HS-27A (cell line): ENCODE data around the gene CFAP54.
A peak's percentile ranks its signal among the peaks of the same experiment; 100 is the strongest.

Experiments
- DNase-seq: peaks from one replicate; pipeline ENCODE4 v3.0.0-alpha.2; 2012; ENCODE audit warnings: low read depth, missing footprints

The CFAP54 gene

GRCh38 chr12:96749999-96750398, 260.6 kb downstream of the CFAP54 start:
- no peak for DNase-seq

GRCh38 chr12:96751626-96752025, 262.2 kb downstream of the CFAP54 start:
- DNase-seq, result no peak

GRCh38 chr12:96752211-96752610, 262.8 kb downstream of the CFAP54 start:
- no peak for DNase-seq

- no peak for DNase-seq
Measured at GRCh38 chr12:96766232-96766631, 276.9 kb downstream of the CFAP54 start.

- no peak for DNase-seq
Measured at GRCh38 chr12:96769400-96769799, 280.0 kb downstream of the CFAP54 start.

GRCh38 chr12:96770219-96771102, 281.1 kb downstream of the CFAP54 start:
- DNase-seq, result no peak

- DNase-seq, result no peak
Measured at GRCh38 chr12:96773031-96773430, 283.7 kb downstream of the CFAP54 start.

- peak; percentile 68 for DNase-seq
Measured at GRCh38 chr12:96774496-96775256, 285.3 kb downstream of the CFAP54 start.

GRCh38 chr12:96776908-96777307, 287.5 kb downstream of the CFAP54 start:
- no peak for DNase-seq

GRCh38 chr12:96780330-96780729, 291.0 kb downstream of the CFAP54 start:
- no peak for DNase-seq

- DNase-seq, result no peak
Measured at GRCh38 chr12:96786791-96787190, 297.4 kb downstream of the CFAP54 start.

GRCh38 chr12:96803969-96804368, 314.6 kb downstream of the CFAP54 start:
- DNase-seq, result no peak

GRCh38 chr12:96806272-96806671, 316.9 kb downstream of the CFAP54 start:
- DNase-seq, result no peak

- DNase-seq, result no peak
Measured at GRCh38 chr12:96807741-96808140, 318.4 kb downstream of the CFAP54 start.

GRCh38 chr12:96808587-96808986, 319.2 kb downstream of the CFAP54 start:
- no peak for DNase-seq

- no peak for DNase-seq
Measured at GRCh38 chr12:96809522-96809921, 320.1 kb downstream of the CFAP54 start.

- DNase-seq, result no peak
Measured at GRCh38 chr12:96810057-96810456, 320.7 kb downstream of the CFAP54 start.

GRCh38 chr12:96810477-96810876, 321.1 kb downstream of the CFAP54 start:
- DNase-seq, result no peak

GRCh38 chr12:96811083-96811482, 321.7 kb downstream of the CFAP54 start:
- DNase-seq, result peak; percentile 75

- DNase-seq, result no peak
Measured at GRCh38 chr12:96812153-96812552, 322.8 kb downstream of the CFAP54 start.

- no peak for DNase-seq
Measured at GRCh38 chr12:96814200-96814599, 324.8 kb downstream of the CFAP54 start.

GRCh38 chr12:96821592-96821991, 332.2 kb downstream of the CFAP54 start:
- no peak for DNase-seq

- DNase-seq, result no peak
Measured at GRCh38 chr12:96822641-96823040, 333.3 kb downstream of the CFAP54 start.
